Measurements from ENCODE around the gene LCE3A. TPM values are rescaled to one million over a fixed set of nuclear protein-coding genes. Genes with fewer than 3 reads are reported as not detected.
"Not testable (repeated sequence)": the region's sequence is repeated elsewhere in the genome, so short reads cannot be mapped to it uniquely, and the experiment has no call there.

LCE3A gene
- total RNA-seq (2013), result not detected
- polyA plus RNA-seq, result not detected
- not detected in 2 replicates for polyA minus RNA-seq
- 0 to 0.08 (median 0) reads per million in 11 experiments for total RNA-seq

DNA sequence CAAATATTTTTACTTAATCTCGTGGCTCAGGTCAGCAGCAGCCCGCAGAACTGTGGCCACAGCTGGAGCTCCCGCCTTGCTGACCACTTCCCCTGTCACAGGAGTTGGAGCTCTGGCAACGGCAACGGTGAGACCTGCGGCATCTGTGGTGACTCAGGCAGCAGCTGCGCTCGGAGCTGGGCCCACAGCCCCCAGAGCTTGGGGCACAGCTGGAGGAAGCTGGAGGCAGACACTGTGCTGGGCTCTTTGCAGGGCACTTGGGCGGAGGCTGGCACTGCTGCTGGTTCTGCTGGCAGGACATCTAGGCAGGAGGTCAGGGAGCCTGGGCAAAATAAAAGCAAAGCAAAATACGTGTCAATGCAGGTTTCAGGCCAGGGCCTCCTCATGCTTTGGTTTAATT, at the start of gene LCE3A:
LCE3A (minus strand) TSS at position 301 of the 400 bp plus-strand sequence; CDS start at position 301, 0 bp downstream.
- Mint-ChIP-seq H3K27me3 (ENCODE audit: low read depth in 3 of 3) (peaks cover 5 to 8% (median 6%) of the 10 kb centered on the region in 3 donors), H3K36me3 (no peaks in the 10 kb centered on the region), H3K4me3 (peak within 1 kb of the TSS in 1 of 2 donors; percentile 51), H3K4me1 (peaks cover 21% of the 10 kb centered on the region), H3K27ac (no peak within 1 kb of the TSS), H3K9me3 (peaks cover 8 to 25% (median 17%) of the 10 kb centered on the region in 7 donors)
- H3K4me2 ChIP-seq (replicated peaks; ENCODE audit: extremely low read depth, low read length, poor library complexity, severe bottlenecking), result no peak within 1 kb of the TSS
- H3K9ac ChIP-seq (ENCODE audit: insufficient read depth, low read length, poor library complexity, severe bottlenecking), result no peak within 1 kb of the TSS
- H3K36me3 ChIP-seq (replicated peaks in 1 of 2; ENCODE audit: control insufficient read depth in 1 of 2, insufficient read depth in 2 of 2, low read length in 2 of 2), result no peaks in the 10 kb centered on the region
- intact Hi-C loops (cut with micrococcal nuclease), result loop anchor here in 1 of 2 donors (10.0 kb wide), 1 partner anchor 48 kb away; no protein-coding TSS in a partner anchor
- H3K79me2 ChIP-seq (ENCODE audit: insufficient read depth, low read length), result no peaks in the 10 kb centered on the region
- peaks cover 5 to 13% of the 10 kb centered on the region in 2 donors for H3K9me3 ChIP-seq (replicated peaks in 1 of 2; ENCODE audit: control insufficient read depth in 1 of 2, insufficient read depth in 1 of 2, low read length in 2 of 2)
- TF ChIP-seq, protein P1, sequence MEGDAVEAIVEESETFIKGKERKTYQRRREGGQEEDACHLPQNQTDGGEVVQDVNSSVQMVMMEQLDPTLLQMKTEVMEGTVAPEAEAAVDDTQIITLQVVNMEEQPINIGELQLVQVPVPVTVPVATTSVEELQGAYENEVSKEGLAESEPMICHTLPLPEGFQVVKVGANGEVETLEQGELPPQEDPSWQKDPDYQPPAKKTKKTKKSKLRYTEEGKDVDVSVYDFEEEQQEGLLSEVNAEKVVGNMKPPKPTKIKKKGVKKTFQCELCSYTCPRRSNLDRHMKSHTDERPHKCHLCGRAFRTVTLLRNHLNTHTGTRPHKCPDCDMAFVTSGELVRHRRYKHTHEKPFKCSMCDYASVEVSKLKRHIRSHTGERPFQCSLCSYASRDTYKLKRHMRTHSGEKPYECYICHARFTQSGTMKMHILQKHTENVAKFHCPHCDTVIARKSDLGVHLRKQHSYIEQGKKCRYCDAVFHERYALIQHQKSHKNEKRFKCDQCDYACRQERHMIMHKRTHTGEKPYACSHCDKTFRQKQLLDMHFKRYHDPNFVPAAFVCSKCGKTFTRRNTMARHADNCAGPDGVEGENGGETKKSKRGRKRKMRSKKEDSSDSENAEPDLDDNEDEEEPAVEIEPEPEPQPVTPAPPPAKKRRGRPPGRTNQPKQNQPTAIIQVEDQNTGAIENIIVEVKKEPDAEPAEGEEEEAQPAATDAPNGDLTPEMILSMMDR (IDR thresholded peaks at IDR 0.05), result no peak
- no peaks in the 10 kb centered on the region for H4K20me1 ChIP-seq (ENCODE audit: insufficient read depth, low read length)
- WGBS (ENCODE audit: insufficient coverage), result 17% methylated on average over 10 of the region's 10 CpGs
- peak within 1 kb of the TSS; percentile 50 for H2AFZ ChIP-seq (ENCODE audit: insufficient read depth, low read depth, low read length, poor library complexity, severe bottlenecking)
- H3K27me3 ChIP-seq (ENCODE audit: control insufficient read depth in 2 of 2, insufficient read depth in 2 of 2, low read length in 2 of 2), result no peaks in the 10 kb centered on the region
- H3K4me1 ChIP-seq (ENCODE audit: control insufficient read depth in 1 of 2, insufficient read depth in 2 of 2, low read length in 2 of 2), result peaks cover 8 to 17% of the 10 kb centered on the region in 2 donors
- no peak within 1 kb of the TSS for H3K4me3 ChIP-seq (replicated peaks in 1 of 3; ENCODE audit: low read depth in 2 of 3, low read length in 3 of 3)
- DNase-seq, result no peak
- H3K27ac ChIP-seq (ENCODE audit: low read depth in 1 of 2, low read length in 2 of 2), result no peak within 1 kb of the TSS

- Histone ChIP-seq H3K4me1 (ENCODE audit: control insufficient read depth in 1 of 2, insufficient read depth in 2 of 2, low read length in 2 of 2) (no peaks in the 10 kb centered on the region), H3K27me3 (ENCODE audit: control insufficient read depth in 2 of 2, insufficient read depth in 2 of 2, low read length in 2 of 2) (no peaks in the 10 kb centered on the region), H3K4me3 (replicated peaks in 1 of 3; ENCODE audit: low read depth in 2 of 3, low read length in 3 of 3) (no peak overlapping the region), H3K79me2 (ENCODE audit: insufficient read depth, low read length) (no peaks in the 10 kb centered on the region), H3K9ac (ENCODE audit: insufficient read depth, low read length, poor library complexity, severe bottlenecking) (no peak overlapping the region), H4K20me1 (ENCODE audit: insufficient read depth, low read length) (no peaks in the 10 kb centered on the region), H2AFZ (ENCODE audit: insufficient read depth, low read depth, low read length, poor library complexity, severe bottlenecking) (no peak overlapping the region), H3K27ac (ENCODE audit: low read depth in 1 of 2, low read length in 2 of 2) (no peak overlapping the region), H3K4me2 (replicated peaks; ENCODE audit: extremely low read depth, low read length, poor library complexity, severe bottlenecking) (no peak overlapping the region), H3K9me3 (replicated peaks in 1 of 2; ENCODE audit: control insufficient read depth in 1 of 2, insufficient read depth in 1 of 2, low read length in 2 of 2) (no peaks in the 10 kb centered on the region), H3K36me3 (replicated peaks in 1 of 2; ENCODE audit: control insufficient read depth in 1 of 2, insufficient read depth in 2 of 2, low read length in 2 of 2) (no peaks in the 10 kb centered on the region)
- WGBS (ENCODE audit: insufficient coverage), result 83% methylated on average over 5 of the region's 5 CpGs
- intact Hi-C loops (cut with micrococcal nuclease), result no loop called here
- no peaks in the 10 kb centered on the region for H3K36me3 Mint-ChIP-seq
- no peak overlapping the region for H3K4me3 Mint-ChIP-seq
- H3K27ac Mint-ChIP-seq, result no peak overlapping the region
- peaks cover 3 to 8% (median 6%) of the 10 kb centered on the region in 3 donors for H3K27me3 Mint-ChIP-seq (ENCODE audit: low read depth in 3 of 3)
- no peaks in the 10 kb centered on the region for H3K4me1 Mint-ChIP-seq
- no peak for DNase-seq
- H3K9me3 Mint-ChIP-seq, result peaks cover 0 to 3% (median 0%) of the 10 kb centered on the region in 7 donors
- TF ChIP-seq, protein P1 (IDR thresholded peaks at IDR 0.05), result no peak
These were observed 44.7 kb upstream of the LCE3A start for GRCh38 chr1:152667648-152668047.

GRCh38 chr1:152666171-152666570, 43.3 kb upstream of the LCE3A start:
- intact Hi-C loops (cut with micrococcal nuclease); H3K27me3 ChIP-seq (ENCODE audit: control insufficient read depth in 2 of 2, insufficient read depth in 2 of 2, low read length in 2 of 2); H3K36me3 ChIP-seq (replicated peaks in 1 of 2; ENCODE audit: control insufficient read depth in 1 of 2, insufficient read depth in 2 of 2, low read length in 2 of 2); H3K27ac Mint-ChIP-seq; H3K9me3 Mint-ChIP-seq; H3K27me3 Mint-ChIP-seq (ENCODE audit: low read depth in 3 of 3); DNase-seq; H3K4me3 ChIP-seq (replicated peaks in 1 of 3; ENCODE audit: low read depth in 2 of 3, low read length in 3 of 3); H3K4me1 Mint-ChIP-seq; H3K4me3 Mint-ChIP-seq; H3K79me2 ChIP-seq (ENCODE audit: insufficient read depth, low read length); H3K4me2 ChIP-seq (replicated peaks; ENCODE audit: extremely low read depth, low read length, poor library complexity, severe bottlenecking); H3K27ac ChIP-seq (ENCODE audit: low read depth in 1 of 2, low read length in 2 of 2); H3K36me3 Mint-ChIP-seq; H3K9me3 ChIP-seq (replicated peaks in 1 of 2; ENCODE audit: control insufficient read depth in 1 of 2, insufficient read depth in 1 of 2, low read length in 2 of 2); H3K9ac ChIP-seq (ENCODE audit: insufficient read depth, low read length, poor library complexity, severe bottlenecking); H3K4me1 ChIP-seq (ENCODE audit: control insufficient read depth in 1 of 2, insufficient read depth in 2 of 2, low read length in 2 of 2); H2AFZ ChIP-seq (ENCODE audit: insufficient read depth, low read depth, low read length, poor library complexity, severe bottlenecking); H4K20me1 ChIP-seq (ENCODE audit: insufficient read depth, low read length): not testable (repeated sequence)
- WGBS (ENCODE audit: insufficient coverage), result no CpG with 5 or more reads among the region's 1 CpG
